Effector memory CD4-positive, alpha-beta T cell (primary cell): ENCODE data around the gene ZNF581.

Experiments
- DNase-seq, 3 donors: peaks; one replicate each; pipeline ENCODE4 v3.0.0-alpha.2; 2020
- H3K27ac ChIP-seq: 2 replicates; pipeline ENCODE4 v1.7.0; 2013; ENCODE audit warnings: mild to moderate bottlenecking, low read length, moderate library complexity; ENCODE audit not compliant: insufficient read depth, poor library complexity, severe bottlenecking
- H3K27me3 ChIP-seq: replicated peaks from 2 replicates; pipeline ENCODE4 v1.7.0; 2013; ENCODE audit warnings: mild to moderate bottlenecking, low read length; ENCODE audit not compliant: insufficient read depth, control insufficient read depth, poor library complexity, severe bottlenecking
- H3K36me3 ChIP-seq: 2 replicates; pipeline ENCODE4 v1.7.0; 2013; ENCODE audit warnings: mild to moderate bottlenecking, low read length, moderate library complexity; ENCODE audit not compliant: control insufficient read depth, insufficient read depth
- H3K4me1 ChIP-seq: 2 replicates; pipeline ENCODE4 v1.7.0; 2013; ENCODE audit warnings: low read length, mild to moderate bottlenecking; ENCODE audit not compliant: control insufficient read depth, insufficient read depth, poor library complexity, severe bottlenecking
- H3K4me3 ChIP-seq: 2 replicates; pipeline ENCODE4 v1.7.0; 2013; ENCODE audit warnings: low read length, low read depth, mild to moderate bottlenecking; ENCODE audit not compliant: insufficient read depth, poor library complexity, severe bottlenecking
- H3K9me3 ChIP-seq: 2 replicates; pipeline ENCODE4 v1.7.0; 2013; ENCODE audit warnings: mild to moderate bottlenecking, low read length, moderate library complexity; ENCODE audit not compliant: control insufficient read depth

ZNF581 gene

GRCh38 chr19:55619286-55619685, 24.2 kb upstream of the ZNF581 start:
- peaks cover 15% of the 10 kb centered on the region for H3K36me3 ChIP-seq
- no peak overlapping the region for H3K27ac ChIP-seq
- H3K4me3 ChIP-seq, result no peak overlapping the region
- H3K27me3 ChIP-seq, result no peaks in the 10 kb centered on the region
- no peaks in the 10 kb centered on the region for H3K9me3 ChIP-seq
- DNase-seq, result no peak
- H3K4me1 ChIP-seq, result no peaks in the 10 kb centered on the region

- no peaks in the 10 kb centered on the region for H3K27me3 ChIP-seq
- no peak overlapping the region for H3K4me3 ChIP-seq
- DNase-seq, result no peak
- no peaks in the 10 kb centered on the region for H3K4me1 ChIP-seq
- no peaks in the 10 kb centered on the region for H3K9me3 ChIP-seq
- H3K36me3 ChIP-seq, result peaks cover 15% of the 10 kb centered on the region
- H3K27ac ChIP-seq, result no peak overlapping the region
These were observed 22.8 kb upstream of the ZNF581 start for GRCh38 chr19:55620410-55621204.

GRCh38 chr19:55621205-55621672, 22.2 kb upstream of the ZNF581 start:
- H3K36me3 ChIP-seq, result peaks cover 11% of the 10 kb centered on the region
- DNase-seq, result no peak
- no peaks in the 10 kb centered on the region for H3K27me3 ChIP-seq
- H3K27ac ChIP-seq, result no peak overlapping the region
- H3K9me3 ChIP-seq, result no peaks in the 10 kb centered on the region
- H3K4me3 ChIP-seq, result no peak overlapping the region
- H3K4me1 ChIP-seq, result peaks cover 5% of the 10 kb centered on the region

- Histone ChIP-seq H3K9me3 (no peaks in the 10 kb centered on the region), H3K27ac (no peak overlapping the region), H3K36me3 (peaks cover 6% of the 10 kb centered on the region), H3K4me1 (peaks cover 9% of the 10 kb centered on the region), H3K27me3 (no peaks in the 10 kb centered on the region), H3K4me3 (no peak overlapping the region)
- no peak for DNase-seq
These were observed 21.7 kb upstream of the ZNF581 start for GRCh38 chr19:55621673-55622231.

GRCh38 chr19:55622242-55622969, 21.0 kb upstream of the ZNF581 start:
- Histone ChIP-seq H3K4me3 (no peak overlapping the region), H3K9me3 (no peaks in the 10 kb centered on the region), H3K36me3 (peaks cover 4% of the 10 kb centered on the region), H3K4me1 (peaks cover 14% of the 10 kb centered on the region), H3K27ac (no peak overlapping the region), H3K27me3 (no peaks in the 10 kb centered on the region)
- no peak for DNase-seq

- Histone ChIP-seq H3K9me3 (no peaks in the 10 kb centered on the region), H3K27ac (no peak overlapping the region), H3K4me1 (peaks cover 14% of the 10 kb centered on the region), H3K27me3 (no peaks in the 10 kb centered on the region), H3K4me3 (no peak overlapping the region), H3K36me3 (peaks cover 4% of the 10 kb centered on the region)
- no peak for DNase-seq
These were observed 20.3 kb upstream of the ZNF581 start for GRCh38 chr19:55623130-55623529.

GRCh38 chr19:55623561-55623960, 19.9 kb upstream of the ZNF581 start:
- Histone ChIP-seq H3K27me3 (no peaks in the 10 kb centered on the region), H3K4me1 (peaks cover 14% of the 10 kb centered on the region), H3K4me3 (no peak overlapping the region), H3K27ac (no peak overlapping the region), H3K9me3 (no peaks in the 10 kb centered on the region), H3K36me3 (peaks cover 4% of the 10 kb centered on the region)
- DNase-seq, result no peak

GRCh38 chr19:55624109-55625003, 19.1 kb upstream of the ZNF581 start, which contains the start of gene ZNF784:
Gene ZNF784, minus strand, starts transcription at chr19:55624566. Its CDS starts 5 bp downstream, at chr19:55624561.
- peaks cover 14% of the 10 kb centered on the region for H3K4me1 ChIP-seq

GRCh38 chr19:55625004-55625326, 18.5 kb upstream of the ZNF581 start:
- Histone ChIP-seq H3K9me3 (no peaks in the 10 kb centered on the region), H3K27ac (peak overlapping the region; percentile 97), H3K4me3 (peak overlapping the region; percentile 83)

More at GRCh38 chr19:55624109-55625003, 19.1 kb upstream of the ZNF581 start, which contains the start of gene ZNF784:
- Histone ChIP-seq H3K36me3 (peaks cover 4% of the 10 kb centered on the region), H3K4me3 (peak within 1 kb of the TSS; percentile 83), H3K9me3 (no peaks in the 10 kb centered on the region), H3K27me3 (no peaks in the 10 kb centered on the region), H3K27ac (peak within 1 kb of the TSS; percentile 97)
- DNase-seq, result peak; percentile 87 to 93 (median 93)

More at GRCh38 chr19:55625004-55625326, 18.5 kb upstream of the ZNF581 start:
- DNase-seq, result no peak
- H3K36me3 ChIP-seq, result peaks cover 4% of the 10 kb centered on the region
- peaks cover 14% of the 10 kb centered on the region for H3K4me1 ChIP-seq
- H3K27me3 ChIP-seq, result no peaks in the 10 kb centered on the region
